GM12878 (cell line): ENCODE results near the gene TPI1. TPM values are rescaled to one million over a fixed set of nuclear protein-coding genes. Genes with fewer than 3 reads are reported as not detected.

Experiments
- BCLAF1 ChIP-seq: fragments of 450-650 bp; IDR thresholded peaks from 2 replicates; pipeline ENCODE4 v1.6.1; 2017; ENCODE audit warnings: antibody characterized with exemption, mild to moderate bottlenecking, moderate library complexity
- BMI1 ChIP-seq: fragments of 450-650 bp; IDR thresholded peaks from 2 replicates; pipeline ENCODE4 v1.6.1; 2016; ENCODE audit warnings: mild to moderate bottlenecking, moderate library complexity, borderline replicate concordance
- E2F8 ChIP-seq: fragments of 450-650 bp; IDR thresholded peaks from 2 replicates; pipeline ENCODE4 v1.6.1; 2018; ENCODE audit warnings: mild to moderate bottlenecking, low read depth, moderate library complexity; ENCODE audit not compliant: partially characterized antibody
- HDGF ChIP-seq: fragments of 450-650 bp; IDR thresholded peaks from 2 replicates; pipeline ENCODE4 v1.6.1; 2016; ENCODE audit warnings: antibody characterized with exemption
- MEF2B ChIP-seq: fragments of 450-650 bp; IDR thresholded peaks from 2 replicates; pipeline ENCODE4 v1.6.1; 2018; ENCODE audit warnings: mild to moderate bottlenecking, moderate library complexity; ENCODE audit not compliant: partially characterized antibody, poor library complexity, severe bottlenecking
- NKRF ChIP-seq: fragments of 450-650 bp; conservative IDR thresholded peaks from 2 replicates; pipeline ENCODE4 v1.6.1; 2017; ENCODE audit warnings: mild to moderate bottlenecking, moderate library complexity
- RELB ChIP-seq: fragments of 450-650 bp; IDR thresholded peaks from 2 replicates; pipeline ENCODE4 v1.6.1; 2017; ENCODE audit warnings: low read depth, mild to moderate bottlenecking, moderate library complexity
- SMARCA5 ChIP-seq: fragments of 450-650 bp; IDR thresholded peaks from 2 replicates; pipeline ENCODE4 v1.6.1; 2017; ENCODE audit warnings: mild to moderate bottlenecking
- TAF1 ChIP-seq: IDR thresholded peaks from 2 replicates; pipeline ENCODE4 v1.6.1; 2011; ENCODE audit warnings: mild to moderate bottlenecking, low read depth, low read length, borderline replicate concordance
- ZNF24 ChIP-seq: fragments of 450-650 bp; IDR thresholded peaks from 2 replicates; pipeline ENCODE4 v1.6.1; 2017; ENCODE audit warnings: antibody characterized with exemption, mild to moderate bottlenecking
- ZNF592 ChIP-seq: fragments of 450-650 bp; IDR thresholded peaks from 2 replicates; pipeline ENCODE4 v1.6.1; 2017; ENCODE audit warnings: mild to moderate bottlenecking, moderate library complexity
- polyA plus RNA-seq, 11 experiments: library from polyadenylated mRNA; depleted of rRNA in 4 of 11; unstranded in 6 of 11; stranded (reverse) in 5 of 11; fragments of >200 nt; fragmentation: Nextera tagmentation in 4 of 11; fragmentation: Illumina TruSeq in 1 of 11; extraction: Ambion mirVana in 4 of 11; extraction: Trizol in 1 of 11; gene quantifications; 1 replicate in 1 of 11; 2 replicates in 10 of 11; pipeline versions ENCODE4 v1.2.1 to v1.2.3, GENCODE V29; 2011 to 2016; ENCODE audit warnings: inconsistent platforms in 2 of 11, missing spikeins in 2 of 11, low read depth in 1 of 11
- total RNA-seq, 4 experiments: library from RNA; depleted of rRNA in 3 of 4; stranded (reverse); fragments of >200 nt in 3 of 4; fragmentation: Illumina TruSeq in 1 of 4; extraction: Trizol in 1 of 4; gene quantifications; 2 replicates each; pipeline versions ENCODE4 v1.2.1 to v1.2.3, GENCODE V29; 2013 to 2021

Gene TPI1
- total and polyA plus RNA-seq, 10 of the 15 experiments (the other 5 are each of a cell fraction or from before 2014, with no cell fraction given) = 916 to 7,349 (median 1,677) TPM

GRCh38 chr12:6904280-6905276 lies 37.2 kb downstream of the TPI1 start, which contains the start of gene LRRC23 (continued):
- TF ChIP-seq BCLAF1 = no peak
- no peak for TF ChIP-seq SMARCA5
- peak; percentile 65 for TF ChIP-seq E2F8
- no peak for TF ChIP-seq ZNF24
- peak; percentile 80 for TF ChIP-seq NKRF
- TF ChIP-seq ZNF592 = no peak
- peak; percentile 86; the same call in 1 of the 2 replicates for TF ChIP-seq RELB
- peak; percentile 35; the same call in 1 of the 2 replicates for TF ChIP-seq TAF1
- peak; percentile 38 for TF ChIP-seq MEF2B
- TF ChIP-seq BMI1 = peak; percentile 92
- peak; percentile 74 for TF ChIP-seq HDGF
